Hepatocyte (in vitro differentiated cells): ENCODE measurements around the gene SETD1A. TPM values are rescaled to one million over a fixed set of nuclear protein-coding genes. Genes with fewer than 3 reads are reported as not detected.

Experiments used
- DNase-seq: peaks from one replicate; pipeline ENCODE4 v3.0.0-alpha.2; 2016; ENCODE audit warnings: low spot score
- H2AFZ ChIP-seq: fragments of 200-600 bp; sonication (generic); 2 replicates; pipeline ENCODE4 v1.6.0; 2016; ENCODE audit warnings: antibody characterized with exemption, mild to moderate bottlenecking
- H3K27ac ChIP-seq: fragments of 200-600 bp; sonication (generic); 2 replicates; pipeline ENCODE4 v1.5.1; 2016; ENCODE audit warnings: mild to moderate bottlenecking
- H3K27me3 ChIP-seq: fragments of 200-600 bp; sonication (generic); 2 replicates; pipeline ENCODE4 v1.6.1; 2016
- H3K36me3 ChIP-seq: fragments of 200-600 bp; sonication (generic); replicated peaks from 2 replicates; pipeline ENCODE4 v1.5.1; 2016; ENCODE audit warnings: low read depth; ENCODE audit not compliant: insufficient read depth
- H3K4me1 ChIP-seq: fragments of 200-600 bp; sonication (generic); 2 replicates; pipeline ENCODE4 v1.5.1; 2016; ENCODE audit warnings: mild to moderate bottlenecking, moderate library complexity; ENCODE audit not compliant: insufficient read depth
- H3K4me2 ChIP-seq: fragments of 200-600 bp; sonication (generic); 2 replicates; pipeline ENCODE4 v1.6.0; 2016
- H3K4me3 ChIP-seq: fragments of 200-600 bp; sonication (generic); 2 replicates; pipeline ENCODE4 v1.5.1; 2016; ENCODE audit warnings: mild to moderate bottlenecking
- H3K79me2 ChIP-seq: fragments of 200-600 bp; sonication (generic); 2 replicates; pipeline ENCODE4 v1.6.0; 2017; ENCODE audit warnings: mild to moderate bottlenecking
- H3K9me2 ChIP-seq: fragments of 200-600 bp; sonication (generic); replicated peaks from 2 replicates; pipeline ENCODE4 v1.6.0; 2017; ENCODE audit warnings: mild to moderate bottlenecking; ENCODE audit not compliant: insufficient read depth
- H3K9me3 ChIP-seq: fragments of 200-600 bp; sonication (generic); 2 replicates; pipeline ENCODE4 v1.5.1; 2016; ENCODE audit warnings: low read depth, mild to moderate bottlenecking
- H4K20me1 ChIP-seq: fragments of 200-600 bp; sonication (generic); 2 replicates; pipeline ENCODE4 v1.6.0; 2016; ENCODE audit warnings: mild to moderate bottlenecking; ENCODE audit not compliant: insufficient read depth, poor library complexity, severe bottlenecking
- EZH2 ChIP-seq: fragments of 200-600 bp; sonication (generic); IDR thresholded peaks from 2 replicates; pipeline ENCODE4 v1.6.1; 2016; ENCODE audit warnings: antibody characterized with exemption, mild to moderate bottlenecking, borderline replicate concordance
- EZH2phosphoT487 ChIP-seq: fragments of 200-600 bp; sonication (generic); IDR thresholded peaks from one replicate; pipeline ENCODE4 v1.6.1; 2018; ENCODE audit warnings: antibody characterized with exemption, mild to moderate bottlenecking, low read depth, moderate library complexity; ENCODE audit not compliant: unreplicated experiment, severe bottlenecking
- WGBS: methylation state at CpG from one replicate; pipeline ENCODE4 v1.1.6; 2016; ENCODE audit warnings: low lambda C conversion rate; ENCODE audit errors: missing lambda C conversion rate; 5-methylcytosine and 5-hydroxymethylcytosine counted together
- polyA plus RNA-seq: library from polyadenylated mRNA; unstranded; fragments of >200 nt; fragmentation: Nextera tagmentation; extraction: Ambion mirVana; gene quantifications from 2 replicates; pipeline ENCODE4 v1.2.1, GENCODE V29; 2016
- total RNA-seq: library from RNA; depleted of rRNA; stranded (reverse); fragments of >200 nt; gene quantifications from 2 replicates; pipeline ENCODE4 v1.2.3, GENCODE V29; 2014
- TF ChIP-seq, protein P1 (sequence below): fragments of 200-600 bp; sonication (generic); IDR thresholded peaks from 2 replicates; pipeline ENCODE4 v1.5.1; 2016; ENCODE audit warnings: antibody characterized with exemption, mild to moderate bottlenecking; ENCODE audit not compliant: poor library complexity

SETD1A gene
- total and polyA plus RNA-seq, 2 experiments from 2014 or later: 2.2 to 2.7 TPM

- no peaks in the 10 kb centered on the region for H3K79me2 ChIP-seq
- peaks cover 26% of the 10 kb centered on the region for H3K4me1 ChIP-seq
- H3K36me3 ChIP-seq: no peaks in the 10 kb centered on the region
- H3K27me3 ChIP-seq: peaks cover 4% of the 10 kb centered on the region
- no peaks in the 10 kb centered on the region for H3K9me3 ChIP-seq
- H3K4me3 ChIP-seq: peak overlapping the region; percentile 47
- no peaks in the 10 kb centered on the region for H3K9me2 ChIP-seq
- peak; percentile 64 for DNase-seq
- peak overlapping the region; percentile 20 for H2AFZ ChIP-seq
- no peaks in the 10 kb centered on the region for H4K20me1 ChIP-seq
- 35% methylated on average over 18 of the region's 23 CpGs for WGBS
- peak overlapping the region; percentile 96 for H3K4me2 ChIP-seq
- no peak for TF ChIP-seq EZH2
- TF ChIP-seq, protein P1, sequence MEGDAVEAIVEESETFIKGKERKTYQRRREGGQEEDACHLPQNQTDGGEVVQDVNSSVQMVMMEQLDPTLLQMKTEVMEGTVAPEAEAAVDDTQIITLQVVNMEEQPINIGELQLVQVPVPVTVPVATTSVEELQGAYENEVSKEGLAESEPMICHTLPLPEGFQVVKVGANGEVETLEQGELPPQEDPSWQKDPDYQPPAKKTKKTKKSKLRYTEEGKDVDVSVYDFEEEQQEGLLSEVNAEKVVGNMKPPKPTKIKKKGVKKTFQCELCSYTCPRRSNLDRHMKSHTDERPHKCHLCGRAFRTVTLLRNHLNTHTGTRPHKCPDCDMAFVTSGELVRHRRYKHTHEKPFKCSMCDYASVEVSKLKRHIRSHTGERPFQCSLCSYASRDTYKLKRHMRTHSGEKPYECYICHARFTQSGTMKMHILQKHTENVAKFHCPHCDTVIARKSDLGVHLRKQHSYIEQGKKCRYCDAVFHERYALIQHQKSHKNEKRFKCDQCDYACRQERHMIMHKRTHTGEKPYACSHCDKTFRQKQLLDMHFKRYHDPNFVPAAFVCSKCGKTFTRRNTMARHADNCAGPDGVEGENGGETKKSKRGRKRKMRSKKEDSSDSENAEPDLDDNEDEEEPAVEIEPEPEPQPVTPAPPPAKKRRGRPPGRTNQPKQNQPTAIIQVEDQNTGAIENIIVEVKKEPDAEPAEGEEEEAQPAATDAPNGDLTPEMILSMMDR: no peak
- TF ChIP-seq EZH2phosphoT487: no peak
- peak overlapping the region; percentile 90 for H3K27ac ChIP-seq
Measured at GRCh38 chr16:30996324-30996984, 38.9 kb downstream of the SETD1A start.

GRCh38 chr16:30996985-30997724, 39.6 kb downstream of the SETD1A start:
- Histone ChIP-seq H3K36me3 (no peaks in the 10 kb centered on the region), H3K79me2 (no peaks in the 10 kb centered on the region), H4K20me1 (no peaks in the 10 kb centered on the region), H3K4me3 (peak overlapping the region; percentile 47), H3K27ac (peak overlapping the region; percentile 90), H3K27me3 (peaks cover 4% of the 10 kb centered on the region), H3K4me1 (peaks cover 26% of the 10 kb centered on the region), H3K9me2 (no peaks in the 10 kb centered on the region), H2AFZ (peak overlapping the region; percentile 90), H3K9me3 (no peaks in the 10 kb centered on the region), H3K4me2 (peak overlapping the region; percentile 96)
- TF ChIP-seq EZH2: no peak
- TF ChIP-seq, protein P1: no peak
- TF ChIP-seq EZH2phosphoT487: no peak
- peak; percentile 91 for DNase-seq
- WGBS: 4% methylated on average over 45 of the region's 60 CpGs

- H3K4me3 ChIP-seq: peak overlapping the region; percentile 47
- TF ChIP-seq EZH2phosphoT487 (no peak), EZH2 (no peak)
- TF ChIP-seq, protein P1: no peak
- H2AFZ ChIP-seq: peak overlapping the region; percentile 90
Measured at GRCh38 chr16:30997725-30998711, 40.5 kb downstream of the SETD1A start.

More at GRCh38 chr16:30997725-30998711, 40.5 kb downstream of the SETD1A start:
- WGBS: 52% methylated on average over 21 of the region's 21 CpGs
- Histone ChIP-seq H3K9me2 (no peaks in the 10 kb centered on the region), H3K36me3 (no peaks in the 10 kb centered on the region), H3K79me2 (no peaks in the 10 kb centered on the region), H4K20me1 (no peaks in the 10 kb centered on the region), H3K27ac (peak overlapping the region; percentile 81), H3K27me3 (peaks cover 4% of the 10 kb centered on the region), H3K4me2 (peak overlapping the region; percentile 96), H3K4me1 (peaks cover 26% of the 10 kb centered on the region), H3K9me3 (no peaks in the 10 kb centered on the region)
- peak; percentile 66 for DNase-seq
